ENCODE data around the gene NUP93.

The NUP93 gene

GRCh38 chr16:56728980-56729734, 772 bp upstream of the NUP93 start:
- DNase-seq: no peak
- intact Hi-C loops (cut with DNase I; ENCODE audit: low total_unique reads): no loop called here
- H3K27me3 ChIP-seq: no peaks in the 10 kb centered on the region

DNA sequence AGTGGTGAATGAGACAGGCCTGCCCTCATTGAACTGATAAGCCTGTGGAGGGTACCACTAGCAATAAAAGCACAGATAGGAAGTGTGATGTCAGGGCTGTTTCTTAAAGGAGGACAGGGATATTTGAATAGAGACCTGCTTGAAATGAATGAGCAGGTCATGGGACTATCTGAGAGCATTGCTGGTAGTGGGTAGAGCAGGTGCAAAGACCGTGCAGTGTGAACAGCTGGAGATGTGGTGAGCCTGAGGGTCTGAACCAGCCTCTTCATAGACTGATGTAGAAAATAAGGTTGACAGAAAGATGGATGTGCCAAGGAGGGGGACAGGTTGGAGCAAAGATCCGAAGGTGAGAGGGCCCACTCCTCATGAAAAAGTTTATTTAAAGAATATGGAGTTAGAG, 2.4 kb downstream of the NUP93 start:
- Histone ChIP-seq H3K4me3 (no peak overlapping the region), H3K9me3 (no peaks in the 10 kb centered on the region), H3K27me3 (no peaks in the 10 kb centered on the region), H3K27ac (no peak overlapping the region), H3K36me3 (no peaks in the 10 kb centered on the region), H3K4me1 (peaks cover 0 to 26% (median 17%) of the 10 kb centered on the region in 4 donors)
- no peak for DNase-seq
- intact Hi-C loops (cut with DNase I; ENCODE audit: low total_unique reads): no loop called here
- no peak for TF ChIP-seq CTCF (IDR thresholded peaks at IDR 0.05)

More at GRCh38 chr16:56728980-56729734, 772 bp upstream of the NUP93 start:
- Histone ChIP-seq H3K9me3 (no peaks in the 10 kb centered on the region), H3K27ac (peak overlapping the region; percentile 81 to 87), H3K4me3 (peak overlapping the region; percentile 91 to 95), H3K4me1 (peaks cover 0 to 29% (median 17%) of the 10 kb centered on the region in 4 donors), H3K36me3 (no peaks in the 10 kb centered on the region)
- no peak for TF ChIP-seq CTCF (IDR thresholded peaks at IDR 0.05)

DNA sequence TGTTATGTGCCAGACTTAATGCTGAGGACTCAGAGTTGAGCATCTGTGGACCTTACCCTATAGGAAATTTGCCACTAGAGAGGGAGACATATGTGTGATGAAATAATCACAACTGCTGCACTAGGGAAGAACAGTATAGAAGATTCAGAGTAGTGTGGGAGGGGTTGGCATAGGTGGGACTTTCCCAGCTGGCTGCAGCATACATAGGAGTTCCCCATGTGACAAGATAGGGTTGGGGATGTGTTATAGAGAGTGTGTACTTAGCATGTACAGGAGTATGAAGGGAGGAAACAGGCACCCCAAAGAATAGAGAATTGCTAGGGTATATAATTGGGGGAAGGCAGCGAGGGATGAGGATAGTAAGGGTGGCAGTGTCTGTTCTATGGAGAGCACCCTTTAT, 2.9 kb downstream of the NUP93 start:
- Histone ChIP-seq H3K4me3 (no peak overlapping the region), H3K36me3 (no peaks in the 10 kb centered on the region), H3K27ac (no peak overlapping the region), H3K9me3 (no peaks in the 10 kb centered on the region), H3K4me1 (peaks cover 0 to 25% (median 16%) of the 10 kb centered on the region in 4 donors), H3K27me3 (no peaks in the 10 kb centered on the region)
- intact Hi-C loops (cut with DNase I; ENCODE audit: low total_unique reads): no loop called here
- DNase-seq: no peak
- no peak for TF ChIP-seq CTCF (IDR thresholded peaks at IDR 0.05)

GRCh38 chr16:56734429-56734828, 4.5 kb downstream of the NUP93 start:
- peaks cover 0 to 9% (median 9%) of the 10 kb centered on the region in 4 donors for H3K4me1 ChIP-seq
- no peaks in the 10 kb centered on the region for H3K27me3 ChIP-seq
- TF ChIP-seq CTCF (IDR thresholded peaks at IDR 0.05): no peak
- DNase-seq: no peak
- intact Hi-C loops (cut with DNase I; ENCODE audit: low total_unique reads): no loop called here
- no peaks in the 10 kb centered on the region for H3K9me3 ChIP-seq
- H3K36me3 ChIP-seq: no peaks in the 10 kb centered on the region
- H3K4me3 ChIP-seq: no peak overlapping the region
- no peak overlapping the region for H3K27ac ChIP-seq

GRCh38 chr16:56736476-56736875, 6.5 kb downstream of the NUP93 start:
- intact Hi-C loops (cut with DNase I; ENCODE audit: low total_unique reads): no loop called here
- H3K27ac ChIP-seq: no peak overlapping the region
- no peaks in the 10 kb centered on the region for H3K4me1 ChIP-seq
- no peak for DNase-seq
- no peaks in the 10 kb centered on the region for H3K36me3 ChIP-seq
- no peaks in the 10 kb centered on the region for H3K27me3 ChIP-seq
- no peak overlapping the region for H3K4me3 ChIP-seq
- no peaks in the 10 kb centered on the region for H3K9me3 ChIP-seq
- TF ChIP-seq CTCF (IDR thresholded peaks at IDR 0.05): no peak

Data from tibial artery (tissue), 4 donors.